VCaP (cell line): ENCODE measurements around the gene BFSP2.
A peak's percentile ranks its signal among the peaks of the same experiment; 100 is the strongest.

Source experiments
- H3K27ac ChIP-seq: fragments of 450-650 bp; 2 replicates; pipeline ENCODE4 v1.5.1; 2017
- CTCF ChIP-seq: fragments of 450-650 bp; conservative IDR thresholded peaks from 2 replicates; pipeline ENCODE4 v1.5.1; 2017; ENCODE audit warnings: mild to moderate bottlenecking, moderate library complexity

Gene BFSP2

GRCh38 chr3:133410191-133410892, 10.5 kb downstream of the BFSP2 start:
- no peak overlapping the region for H3K27ac ChIP-seq
- TF ChIP-seq CTCF, result no peak

GRCh38 chr3:133412183-133413132, 12.6 kb downstream of the BFSP2 start:
- H3K27ac ChIP-seq, result no peak overlapping the region
- no peak for TF ChIP-seq CTCF

GRCh38 chr3:133413161-133414020, 13.5 kb downstream of the BFSP2 start:
- peak overlapping the region; percentile 40 for H3K27ac ChIP-seq
- TF ChIP-seq CTCF, result no peak

GRCh38 chr3:133414021-133414392, 14.2 kb downstream of the BFSP2 start:
- no peak for TF ChIP-seq CTCF
- no peak overlapping the region for H3K27ac ChIP-seq

- TF ChIP-seq CTCF, result no peak
- H3K27ac ChIP-seq, result no peak overlapping the region
Observed at GRCh38 chr3:133418361-133418760, 18.5 kb downstream of the BFSP2 start.

- no peak overlapping the region for H3K27ac ChIP-seq
- TF ChIP-seq CTCF, result no peak
Observed at GRCh38 chr3:133419151-133419909, 19.5 kb downstream of the BFSP2 start.
